Thyroid gland (tissue), 4 donors: Measurements from ENCODE around the gene UBL5. TPM values are rescaled to one million over a fixed set of nuclear protein-coding genes. Genes with fewer than 3 reads are reported as not detected.
A peak's percentile ranks its signal among the peaks of the same experiment; 100 is the strongest.
"Not testable (repeated sequence)": the region's sequence is repeated elsewhere in the genome, so short reads cannot be mapped to it uniquely, and the experiment has no call there.

ENCODE experiments used
- DNase-seq, 2 donors: peaks; one replicate each; pipeline ENCODE4 v3.0.0-alpha.2; 2019
- H3K27ac ChIP-seq, 3 donors: fragments of 200-600 bp; sonication (generic); 1 replicate in 2 of 3; 2 replicates in 1 of 3; pipeline ENCODE4 v1.5.1; 2016 to 2019; ENCODE audit warnings: mild to moderate bottlenecking in 1 of 3, moderate library complexity in 1 of 3
- H3K27me3 ChIP-seq: fragments of 200-600 bp; sonication (generic); one replicate; pipeline ENCODE4 v1.5.1; 2019
- H3K36me3 ChIP-seq, 2 donors: fragments of 200-600 bp; sonication (generic); one replicate each; pipeline ENCODE4 v1.5.1; 2016 to 2019
- H3K4me1 ChIP-seq, 2 donors: fragments of 200-600 bp; sonication (generic); one replicate each; pipeline ENCODE4 v1.5.1; 2017 to 2019
- H3K4me3 ChIP-seq, 3 donors: fragments of 200-600 bp; sonication (generic); replicated peaks in 1 of 3; 1 replicate in 2 of 3; 2 replicates in 1 of 3; pipeline ENCODE4 v1.5.1; 2016; ENCODE audit warnings: mild to moderate bottlenecking in 1 of 3
- H3K9me3 ChIP-seq: fragments of 200-600 bp; sonication (generic); one replicate; pipeline ENCODE4 v1.5.1; 2017
- POLR2A ChIP-seq, 2 donors: fragments of 450-650 bp; IDR thresholded peaks; one replicate each; pipeline ENCODE4 v1.6.1; 2017; ENCODE audit warnings: antibody characterized with exemption in 2 of 2, mild to moderate bottlenecking in 2 of 2, moderate library complexity in 1 of 2
- WGBS, 2 donors: methylation state at CpG; one replicate each; pipeline ENCODE4 v1.1.5; 2017; 5-methylcytosine and 5-hydroxymethylcytosine counted together
- intact Hi-C: fragments of 100-400 bp; cut with DNase I; formaldehyde crosslinking; loops from one replicate; pipeline ENCODE4 v1.15.1; 2023
- total RNA-seq, 4 donors: library from RNA; depleted of rRNA; stranded (reverse); fragments of >200 nt; gene quantifications; one replicate each; pipeline ENCODE4 v1.2.3, GENCODE V29; 2016
- TF ChIP-seq, protein P1 (sequence below), 6 experiments: fragments of 200-600 bp in 3 of 6; fragments of 450-650 bp in 3 of 6; sonication (generic) in 3 of 6; IDR thresholded peaks; one replicate each; pipeline ENCODE4 v1.5.1; 2016 to 2019; ENCODE audit warnings: antibody characterized with exemption in 6 of 6, mild to moderate bottlenecking in 2 of 6, inconsistent platforms in 1 of 6, moderate library complexity in 1 of 6

Gene UBL5
- total RNA-seq, 4 donors from 2014 or later: 141 to 743 (median 475) TPM

DNA sequence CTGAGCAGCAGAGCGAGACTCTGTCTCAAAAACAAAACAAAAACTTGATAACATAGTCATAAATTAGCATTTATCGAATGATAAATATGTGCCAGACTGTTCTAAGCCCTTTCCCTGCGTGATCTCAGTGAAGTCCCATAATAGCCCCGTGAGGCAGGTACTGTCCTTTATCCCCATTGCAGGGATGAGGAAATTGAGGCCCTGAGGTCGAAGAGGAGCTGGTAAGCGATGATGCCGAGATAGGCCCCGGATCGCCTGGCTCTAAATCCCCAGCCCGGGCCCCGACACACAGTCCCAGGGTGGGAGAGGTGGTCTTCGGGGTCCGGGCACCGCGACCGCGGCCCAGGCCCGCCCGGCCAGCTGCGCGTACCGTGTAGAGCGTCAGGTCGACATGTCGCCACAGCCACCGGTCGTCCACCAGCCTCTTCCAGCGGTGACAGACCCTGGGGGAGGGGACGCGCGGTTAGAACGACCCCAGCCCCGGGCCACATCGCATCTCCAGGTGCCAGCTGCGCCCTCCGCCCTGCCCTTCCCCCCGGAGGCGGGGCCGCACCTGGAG is 9.5 kb upstream of the UBL5 start:
- Histone ChIP-seq H3K4me1 (peaks cover 9 to 12% of the 10 kb centered on the region in 2 donors), H3K9me3 (no peaks in the 10 kb centered on the region), H3K4me3 (peak overlapping the region; percentile 43 to 92 (median 56)), H3K27ac (peak overlapping the region; percentile 75 to 94 (median 84)), H3K27me3 (no peaks in the 10 kb centered on the region), H3K36me3 (peaks cover 0 to 8% of the 10 kb centered on the region in 2 donors)
- intact Hi-C loops: no loop called here
- TF ChIP-seq, protein P1, sequence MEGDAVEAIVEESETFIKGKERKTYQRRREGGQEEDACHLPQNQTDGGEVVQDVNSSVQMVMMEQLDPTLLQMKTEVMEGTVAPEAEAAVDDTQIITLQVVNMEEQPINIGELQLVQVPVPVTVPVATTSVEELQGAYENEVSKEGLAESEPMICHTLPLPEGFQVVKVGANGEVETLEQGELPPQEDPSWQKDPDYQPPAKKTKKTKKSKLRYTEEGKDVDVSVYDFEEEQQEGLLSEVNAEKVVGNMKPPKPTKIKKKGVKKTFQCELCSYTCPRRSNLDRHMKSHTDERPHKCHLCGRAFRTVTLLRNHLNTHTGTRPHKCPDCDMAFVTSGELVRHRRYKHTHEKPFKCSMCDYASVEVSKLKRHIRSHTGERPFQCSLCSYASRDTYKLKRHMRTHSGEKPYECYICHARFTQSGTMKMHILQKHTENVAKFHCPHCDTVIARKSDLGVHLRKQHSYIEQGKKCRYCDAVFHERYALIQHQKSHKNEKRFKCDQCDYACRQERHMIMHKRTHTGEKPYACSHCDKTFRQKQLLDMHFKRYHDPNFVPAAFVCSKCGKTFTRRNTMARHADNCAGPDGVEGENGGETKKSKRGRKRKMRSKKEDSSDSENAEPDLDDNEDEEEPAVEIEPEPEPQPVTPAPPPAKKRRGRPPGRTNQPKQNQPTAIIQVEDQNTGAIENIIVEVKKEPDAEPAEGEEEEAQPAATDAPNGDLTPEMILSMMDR (IDR thresholded peaks at IDR 0.05): peak in 1 of 6 experiments; percentile 7
- no peak for TF ChIP-seq POLR2A (IDR thresholded peaks at IDR 0.05)
- no peak for DNase-seq
- whole genome bisulfite sequencing, 2 donors: 7% methylated on average over 19 to 25 of the region's 39 CpGs

DNA sequence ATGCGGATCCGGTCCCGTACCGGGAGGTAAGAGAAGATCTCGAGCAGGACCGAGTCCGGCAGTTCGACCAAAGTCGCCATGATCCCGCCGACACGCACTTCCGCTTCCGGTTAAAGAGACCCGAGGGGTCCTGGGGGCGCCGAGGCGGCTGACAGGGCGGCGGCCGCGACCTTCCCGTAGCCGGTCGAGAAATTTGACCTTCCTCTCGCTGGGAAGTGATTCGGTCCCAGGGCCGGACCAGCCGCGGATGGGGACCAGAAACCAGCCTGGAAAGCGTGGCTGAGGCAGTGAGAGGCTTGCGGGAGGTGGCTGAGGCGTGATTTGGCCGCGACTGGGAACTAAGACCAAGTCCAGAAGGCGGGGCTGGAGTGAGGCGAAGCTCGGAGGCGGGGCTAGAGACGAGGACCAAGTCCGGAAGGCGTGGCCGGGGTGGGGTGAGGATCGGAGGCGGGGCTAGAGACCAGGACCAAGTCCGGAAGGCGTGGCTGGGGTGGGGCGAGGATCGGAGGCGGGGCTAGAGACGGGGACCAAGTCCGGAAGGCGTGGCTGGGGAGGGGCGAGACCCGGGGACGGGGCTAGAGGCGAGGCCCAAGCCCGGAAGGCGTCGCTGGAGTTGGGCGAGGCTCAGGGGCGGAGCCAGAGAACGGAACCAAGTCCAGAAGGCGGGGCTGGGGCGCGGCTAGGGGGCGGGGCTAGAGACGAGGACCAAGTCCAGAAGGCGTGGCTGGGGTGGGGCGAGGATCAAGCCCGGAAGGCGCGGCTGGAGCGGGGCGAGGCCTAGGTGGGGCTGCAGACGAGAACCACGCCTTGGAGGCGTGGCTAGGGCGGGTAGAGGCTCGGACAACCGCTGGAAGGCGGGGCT is 8.8 kb upstream of the UBL5 start, which contains the start of gene FBXL12:
TSS of gene FBXL12 (minus strand) at position 346 of the 862 bp plus-strand sequence. CDS start at position 80, 266 bp downstream.
- WGBS, 2 donors: 1% methylated on average over 51 to 52 of the region's 82 CpGs
- Histone ChIP-seq H3K4me1 (peaks cover 9 to 12% of the 10 kb centered on the region in 2 donors), H3K36me3 (peaks cover 0 to 2% of the 10 kb centered on the region in 2 donors), H3K4me3 (peak within 1 kb of the TSS; percentile 43 to 92 (median 56)), H3K27ac (peak within 1 kb of the TSS; percentile 75 to 94 (median 84)), H3K9me3 (no peaks in the 10 kb centered on the region), H3K27me3 (no peaks in the 10 kb centered on the region)
- DNase-seq: peak; percentile 100
- intact Hi-C loops: loop anchor here (1.0 kb wide), 1 partner anchor 27 kb away; no protein-coding TSS in a partner anchor
- TF ChIP-seq POLR2A (IDR thresholded peaks at IDR 0.05): peak in 1 of 2 donors; percentile 83
- TF ChIP-seq, protein P1 (IDR thresholded peaks at IDR 0.05): no peak

DNA sequence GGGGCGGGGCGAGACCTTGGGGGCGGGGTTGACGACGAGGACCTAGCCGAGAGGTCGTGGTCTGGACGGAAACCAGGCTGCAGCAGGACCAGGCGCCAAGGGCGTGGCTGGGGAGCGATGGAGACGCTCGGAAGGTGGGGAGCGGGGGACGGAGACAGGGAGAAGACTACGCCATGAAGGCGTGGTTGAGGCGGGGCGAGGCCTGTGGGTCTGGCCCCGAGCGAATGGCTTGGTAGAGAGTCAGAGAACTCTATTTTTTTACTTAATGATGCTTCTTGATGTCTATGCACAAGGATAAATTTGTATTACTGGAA is 8.2 kb upstream of the UBL5 start:
- 4 to 7% methylated on average over 14 to 17 of the region's 21 CpGs for WGBS, 2 donors
- Histone ChIP-seq H3K27ac (peak overlapping the region in 2 of 3 donors; percentile 23 to 84), H3K36me3 (no peaks in the 10 kb centered on the region), H3K4me3 (peak overlapping the region in 1 of 3 donors; percentile 6), H3K27me3 (no peaks in the 10 kb centered on the region), H3K9me3 (no peaks in the 10 kb centered on the region), H3K4me1 (peaks cover 9 to 12% of the 10 kb centered on the region in 2 donors)
- DNase-seq: no peak
- TF ChIP-seq, protein P1 (IDR thresholded peaks at IDR 0.05): no peak
- TF ChIP-seq POLR2A (IDR thresholded peaks at IDR 0.05): no peak
- intact Hi-C loops: loop anchor here (1.0 kb wide), 1 partner anchor 27 kb away; no protein-coding TSS in a partner anchor

DNA sequence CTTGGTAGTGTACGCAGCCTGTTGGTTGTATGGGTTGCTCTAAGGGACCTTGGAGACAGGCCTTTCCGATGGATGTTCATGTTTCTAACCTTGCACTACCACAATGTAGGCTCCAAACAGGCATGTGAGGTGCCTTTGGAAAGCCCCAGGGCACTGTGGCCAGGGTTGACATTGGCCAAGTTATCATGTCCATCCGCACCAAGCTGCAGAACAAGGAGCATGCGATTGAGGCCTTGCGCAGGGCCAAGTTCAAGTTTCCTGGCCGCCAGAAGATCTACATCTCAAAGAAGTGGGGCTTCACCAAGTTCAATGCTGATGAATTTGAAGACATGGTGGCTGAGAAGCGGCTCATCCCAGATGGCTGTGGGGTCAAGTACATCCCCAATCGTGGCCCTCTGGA is 7.7 kb upstream of the UBL5 start:
- H3K9me3 ChIP-seq, H3K36me3 ChIP-seq, DNase-seq, intact Hi-C loops, H3K4me3 ChIP-seq, H3K27me3 ChIP-seq: not testable (repeated sequence)
- WGBS, 2 donors: 94 to 95% methylated on average over 8 of the region's 8 CpGs
- Histone ChIP-seq H3K27ac (peak overlapping the region in 1 of 3 donors; percentile 84), H3K4me1 (peaks cover 9 to 12% of the 10 kb centered on the region in 2 donors)

DNA sequence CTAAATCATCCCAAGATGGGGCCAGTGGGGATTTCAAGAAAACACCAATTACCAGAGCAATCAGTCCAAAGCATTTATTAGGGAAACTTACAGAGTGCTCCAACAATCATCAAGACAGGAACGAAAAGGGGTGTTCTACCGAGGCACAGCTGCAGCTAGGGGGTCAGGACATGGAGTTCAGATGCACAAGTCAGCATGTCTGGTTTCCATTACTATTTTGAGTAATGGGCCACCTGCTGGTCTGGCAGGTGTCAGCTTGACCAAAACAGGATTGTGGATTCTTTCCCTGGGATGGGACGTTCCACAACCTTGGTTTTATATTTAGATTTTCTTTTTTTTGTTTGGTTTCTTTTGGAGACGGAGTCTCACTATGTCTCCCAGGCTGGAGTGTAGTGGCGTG is 3.9 kb upstream of the UBL5 start:
- TF ChIP-seq, protein P1 (IDR thresholded peaks at IDR 0.05): no peak
- TF ChIP-seq POLR2A (IDR thresholded peaks at IDR 0.05): no peak
- no peaks in the 10 kb centered on the region for H3K9me3 ChIP-seq
- H3K36me3 ChIP-seq: no peaks in the 10 kb centered on the region
- H3K27me3 ChIP-seq: no peaks in the 10 kb centered on the region
- H3K4me1 ChIP-seq: peaks cover 12 to 19% of the 10 kb centered on the region in 2 donors
- H3K27ac ChIP-seq: no peak overlapping the region
- 83 to 89% methylated on average over 5 of the region's 5 CpGs for WGBS, 2 donors
- H3K4me3 ChIP-seq: no peak overlapping the region
- DNase-seq: no peak
- intact Hi-C loops: no loop called here
